ENCODE results near the gene CSDE1.

- TF ChIP-seq, protein P1, sequence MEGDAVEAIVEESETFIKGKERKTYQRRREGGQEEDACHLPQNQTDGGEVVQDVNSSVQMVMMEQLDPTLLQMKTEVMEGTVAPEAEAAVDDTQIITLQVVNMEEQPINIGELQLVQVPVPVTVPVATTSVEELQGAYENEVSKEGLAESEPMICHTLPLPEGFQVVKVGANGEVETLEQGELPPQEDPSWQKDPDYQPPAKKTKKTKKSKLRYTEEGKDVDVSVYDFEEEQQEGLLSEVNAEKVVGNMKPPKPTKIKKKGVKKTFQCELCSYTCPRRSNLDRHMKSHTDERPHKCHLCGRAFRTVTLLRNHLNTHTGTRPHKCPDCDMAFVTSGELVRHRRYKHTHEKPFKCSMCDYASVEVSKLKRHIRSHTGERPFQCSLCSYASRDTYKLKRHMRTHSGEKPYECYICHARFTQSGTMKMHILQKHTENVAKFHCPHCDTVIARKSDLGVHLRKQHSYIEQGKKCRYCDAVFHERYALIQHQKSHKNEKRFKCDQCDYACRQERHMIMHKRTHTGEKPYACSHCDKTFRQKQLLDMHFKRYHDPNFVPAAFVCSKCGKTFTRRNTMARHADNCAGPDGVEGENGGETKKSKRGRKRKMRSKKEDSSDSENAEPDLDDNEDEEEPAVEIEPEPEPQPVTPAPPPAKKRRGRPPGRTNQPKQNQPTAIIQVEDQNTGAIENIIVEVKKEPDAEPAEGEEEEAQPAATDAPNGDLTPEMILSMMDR (IDR thresholded peaks at IDR 0.05; ENCODE audit: extremely low read depth in 1 of 2, insufficient read depth in 1 of 2, low read depth in 1 of 2, low read length in 2 of 2): no peak
- TF ChIP-seq POLR2A (IDR thresholded peaks at IDR 0.05; ENCODE audit: low read depth, low read length) (no peak), POLR2AphosphoS5 (IDR thresholded peaks at IDR 0.05; ENCODE audit: insufficient read depth, low read depth, low read length) (no peak), EZH2 (IDR thresholded peaks at IDR 0.05; ENCODE audit: borderline replicate concordance, low read depth, low read length, severe bottlenecking) (no peak), FOS (IDR thresholded peaks at IDR 0.05; ENCODE audit: borderline replicate concordance, insufficient read depth, low read length) (no peak)
- TF ChIP-seq, protein P2, sequence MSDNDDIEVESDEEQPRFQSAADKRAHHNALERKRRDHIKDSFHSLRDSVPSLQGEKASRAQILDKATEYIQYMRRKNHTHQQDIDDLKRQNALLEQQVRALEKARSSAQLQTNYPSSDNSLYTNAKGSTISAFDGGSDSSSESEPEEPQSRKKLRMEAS (IDR thresholded peaks at IDR 0.05; ENCODE audit: insufficient read depth, insufficient read length): no peak
These were observed 4.6 kb downstream of the CSDE1 start for GRCh38 chr1:114753143-114753542.

All from endothelial cell of umbilical vein (primary cell).